Renal pelvis (tissue), 4 donors: ENCODE measurements around the gene PIP5K1A. TPM values are rescaled to one million over a fixed set of nuclear protein-coding genes. Genes with fewer than 3 reads are reported as not detected.
"Not testable (repeated sequence)": the region's sequence is repeated elsewhere in the genome, so short reads cannot be mapped to it uniquely, and the experiment has no call there.

Source experiments
- DNase-seq: peaks from one replicate; pipeline ENCODE4 v3.0.0-alpha.2; 2013
- polyA plus RNA-seq, 3 donors: library from polyadenylated mRNA; unstranded; fragments of 120-200 nt; gene quantifications; one replicate each; pipeline ENCODE4 v1.2.1, GENCODE V29; 2013; ENCODE audit not compliant: insufficient read length in 3 of 3

The PIP5K1A gene
- polyA plus RNA-seq, 3 donors = 61.7 to 89.4 (median 74.3) TPM

- no peak for DNase-seq
These were observed 11.1 kb upstream of the PIP5K1A start for GRCh38 chr1:151187205-151187604.

GRCh38 chr1:151188667-151189066, 9.7 kb upstream of the PIP5K1A start:
- not testable (repeated sequence) for DNase-seq

- peak; percentile 91 for DNase-seq
These were observed 8.5 kb upstream of the PIP5K1A start, which contains the start of gene VPS72 for GRCh38 chr1:151189637-151190445. Gene VPS72 (minus strand): TSS chr1:151190197. CDS start chr1:151190121, 76 bp downstream.

- DNase-seq = no peak
These were observed 6.3 kb upstream of the PIP5K1A start for GRCh38 chr1:151192047-151192446.

- DNase-seq = no peak
These were observed 5.0 kb upstream of the PIP5K1A start for GRCh38 chr1:151193304-151193703.

GRCh38 chr1:151193856-151194255, 4.5 kb upstream of the PIP5K1A start:
- no peak for DNase-seq

- not testable (repeated sequence) for DNase-seq
These were observed 3.3 kb upstream of the PIP5K1A start for GRCh38 chr1:151194894-151195594.

GRCh38 chr1:151196292-151196800, 2.0 kb upstream of the PIP5K1A start:
- DNase-seq = peak; percentile 87

- DNase-seq = no peak
These were observed 494 bp upstream of the PIP5K1A start for GRCh38 chr1:151197863-151198253.

- DNase-seq = no peak
These were observed 1.7 kb downstream of the PIP5K1A start for GRCh38 chr1:151199873-151200581.

- DNase-seq = not testable (repeated sequence)
These were observed 7.1 kb downstream of the PIP5K1A start for GRCh38 chr1:151205381-151205965.

GRCh38 chr1:151210830-151211229, 12.5 kb downstream of the PIP5K1A start:
- DNase-seq = no peak

- no peak for DNase-seq
These were observed 13.8 kb downstream of the PIP5K1A start for GRCh38 chr1:151211972-151212705.

- no peak for DNase-seq
These were observed 15.2 kb downstream of the PIP5K1A start for GRCh38 chr1:151213560-151213959.

GRCh38 chr1:151221616-151222015, 23.3 kb downstream of the PIP5K1A start:
- no peak for DNase-seq

GRCh38 chr1:151222130-151222529, 23.8 kb downstream of the PIP5K1A start:
- DNase-seq = no peak

GRCh38 chr1:151235235-151235634, 36.9 kb downstream of the PIP5K1A start:
- DNase-seq = no peak

GRCh38 chr1:151237678-151238466, 39.5 kb downstream of the PIP5K1A start:
- no peak for DNase-seq

- no peak for DNase-seq
These were observed 40.1 kb downstream of the PIP5K1A start for GRCh38 chr1:151238467-151238739.

GRCh38 chr1:151242442-151242841, 44.1 kb downstream of the PIP5K1A start:
- no peak for DNase-seq
